ENCODE data around the gene DCTN2.

GRCh38 chr12:57511161-57511560 lies 35.8 kb downstream of the DCTN2 start:
- TF ChIP-seq JUNB (IDR thresholded peaks at IDR 0.05) (no peak), POLR2A (IDR thresholded peaks at IDR 0.05; ENCODE audit: low read length) (no peak), KDM5A (IDR thresholded peaks at IDR 0.05) (no peak), JUN (IDR thresholded peaks at IDR 0.05) (no peak), MAFK (IDR thresholded peaks at IDR 0.05; ENCODE audit: partially characterized antibody) (no peak), GATA3 (IDR thresholded peaks at IDR 0.05; ENCODE audit: borderline replicate concordance) (no peak), RAD21 (conservative IDR thresholded peaks at IDR 0.05 in 1 of 2, IDR thresholded peaks at IDR 0.05 in 1 of 2) (no peak), MAZ (IDR thresholded peaks at IDR 0.05; ENCODE audit: borderline replicate concordance, low read depth, low read length) (no peak)

Measured in A549 (cell line).